ENCODE measurements around the gene CBFB. TPM values are rescaled to one million over a fixed set of nuclear protein-coding genes. Genes with fewer than 3 reads are reported as not detected.

CBFB gene
- total RNA-seq = 46.9 TPM
- long read RNA-seq, transcript CBFB-202 (6 exons, 2,971 nt) = minor isoform, 43 of 148 reads
- long read RNA-seq, transcript CBFB-201 (6 exons, 3,136 nt) = major isoform, 64 of 148 reads
- long read RNA-seq, partial matches to known transcripts = 9 of 148 reads
- long read RNA-seq, other reads (novel, unspliced or antisense) = 29 of 148 reads

GRCh38 chr16:67028696-67029253 is at the start of gene CBFB:
Gene CBFB, plus strand, starts transcription at chr16:67029149. Its CDS starts 259 bp downstream, at chr16:67029408.
- Histone ChIP-seq H3K36me3 (peaks cover 21% of the 10 kb centered on the region), H3K27ac (peak within 1 kb of the TSS; percentile 99), H3K4me1 (peaks cover 34% of the 10 kb centered on the region), H3K9me3 (no peaks in the 10 kb centered on the region), H3K27me3 (ENCODE audit: low read depth) (no peaks in the 10 kb centered on the region), H3K4me3 (peak within 1 kb of the TSS; percentile 96)
- ATAC-seq (peak; percentile 95 to 97), DNase-seq (peak; percentile 95)
- intact Hi-C loops (cut with DNase I) = no loop called here
- TF ChIP-seq, protein P1, sequence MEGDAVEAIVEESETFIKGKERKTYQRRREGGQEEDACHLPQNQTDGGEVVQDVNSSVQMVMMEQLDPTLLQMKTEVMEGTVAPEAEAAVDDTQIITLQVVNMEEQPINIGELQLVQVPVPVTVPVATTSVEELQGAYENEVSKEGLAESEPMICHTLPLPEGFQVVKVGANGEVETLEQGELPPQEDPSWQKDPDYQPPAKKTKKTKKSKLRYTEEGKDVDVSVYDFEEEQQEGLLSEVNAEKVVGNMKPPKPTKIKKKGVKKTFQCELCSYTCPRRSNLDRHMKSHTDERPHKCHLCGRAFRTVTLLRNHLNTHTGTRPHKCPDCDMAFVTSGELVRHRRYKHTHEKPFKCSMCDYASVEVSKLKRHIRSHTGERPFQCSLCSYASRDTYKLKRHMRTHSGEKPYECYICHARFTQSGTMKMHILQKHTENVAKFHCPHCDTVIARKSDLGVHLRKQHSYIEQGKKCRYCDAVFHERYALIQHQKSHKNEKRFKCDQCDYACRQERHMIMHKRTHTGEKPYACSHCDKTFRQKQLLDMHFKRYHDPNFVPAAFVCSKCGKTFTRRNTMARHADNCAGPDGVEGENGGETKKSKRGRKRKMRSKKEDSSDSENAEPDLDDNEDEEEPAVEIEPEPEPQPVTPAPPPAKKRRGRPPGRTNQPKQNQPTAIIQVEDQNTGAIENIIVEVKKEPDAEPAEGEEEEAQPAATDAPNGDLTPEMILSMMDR (IDR thresholded peaks at IDR 0.05) = no peak

GRCh38 chr16:66983033-66983432 is 45.9 kb upstream of the CBFB start:
- Histone ChIP-seq H3K27ac (no peak overlapping the region), H3K4me1 (peaks cover 8% of the 10 kb centered on the region), H3K27me3 (ENCODE audit: low read depth) (no peaks in the 10 kb centered on the region), H3K4me3 (no peak overlapping the region), H3K9me3 (no peaks in the 10 kb centered on the region), H3K36me3 (no peaks in the 10 kb centered on the region)
- ATAC-seq (no peak), DNase-seq (no peak)
- intact Hi-C loops (cut with DNase I) = no loop called here
- TF ChIP-seq, protein P1 (IDR thresholded peaks at IDR 0.05) = no peak

DNA sequence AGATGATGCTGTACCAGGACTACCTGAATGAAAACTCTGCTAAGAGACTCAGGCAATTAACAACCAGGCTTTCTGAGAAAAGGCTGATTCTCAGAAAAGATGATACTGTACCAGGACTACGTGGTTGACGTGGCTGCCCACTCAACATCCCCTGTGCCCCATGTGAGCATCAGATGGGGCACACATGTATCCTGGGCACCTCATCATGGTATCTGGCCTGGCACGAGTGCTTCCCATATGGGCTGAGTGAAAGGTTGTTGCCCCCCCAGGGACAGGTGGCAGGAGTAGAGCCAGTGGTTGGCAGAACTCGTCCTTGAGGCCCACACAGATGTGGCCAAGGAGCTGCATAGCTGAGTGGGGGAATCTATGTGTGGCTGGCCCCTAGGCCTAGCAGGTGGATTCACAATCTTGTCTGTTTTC is 44.0 kb upstream of the CBFB start:
- ATAC-seq = peak in 1 of 2 donors; percentile 24
- H3K27ac ChIP-seq = no peak overlapping the region
- intact Hi-C loops (cut with DNase I) = no loop called here
- no peaks in the 10 kb centered on the region for H3K4me1 ChIP-seq
- no peaks in the 10 kb centered on the region for H3K36me3 ChIP-seq
- H3K27me3 ChIP-seq (ENCODE audit: low read depth) = no peaks in the 10 kb centered on the region
- DNase-seq = no peak
- H3K9me3 ChIP-seq = no peaks in the 10 kb centered on the region
- TF ChIP-seq, protein P1 (IDR thresholded peaks at IDR 0.05) = no peak
- H3K4me3 ChIP-seq = no peak overlapping the region

DNA sequence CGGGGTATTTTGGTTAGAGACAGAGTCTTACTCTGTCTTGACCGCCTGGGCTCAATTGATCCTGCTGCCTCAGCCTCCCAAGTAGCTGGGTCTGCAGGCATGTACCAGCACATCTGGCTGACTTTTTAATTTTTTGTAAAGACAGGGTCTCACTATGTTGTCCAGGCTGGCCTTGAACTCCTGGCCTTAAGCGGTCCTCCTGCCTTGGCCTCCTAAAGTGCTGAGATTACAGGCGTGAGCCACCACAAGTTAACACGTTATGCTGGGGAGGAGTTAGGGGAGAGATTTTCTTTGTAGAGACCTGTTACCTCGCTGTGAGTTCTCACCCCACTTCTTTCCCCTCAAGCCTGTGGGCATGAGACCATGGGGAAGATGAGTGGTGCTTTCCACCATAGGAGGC is 42.4 kb upstream of the CBFB start:
- Histone ChIP-seq H3K4me1 (no peaks in the 10 kb centered on the region), H3K36me3 (no peaks in the 10 kb centered on the region), H3K9me3 (no peaks in the 10 kb centered on the region), H3K27ac (no peak overlapping the region), H3K4me3 (no peak overlapping the region), H3K27me3 (ENCODE audit: low read depth) (no peaks in the 10 kb centered on the region)
- TF ChIP-seq, protein P1 (IDR thresholded peaks at IDR 0.05) = no peak
- ATAC-seq (no peak), DNase-seq (no peak)
- intact Hi-C loops (cut with DNase I) = no loop called here

GRCh38 chr16:66988197-66988788 is 40.7 kb upstream of the CBFB start, which contains the start of gene CES4A:
Gene CES4A, plus strand, starts transcription at chr16:66988589. Its CDS starts 184 bp downstream, at chr16:66988773.
- DNase-seq (no peak), ATAC-seq (peak; percentile 24 to 48)

More at GRCh38 chr16:66988197-66988788, 40.7 kb upstream of the CBFB start, which contains the start of gene CES4A:
- Histone ChIP-seq H3K36me3 (no peaks in the 10 kb centered on the region), H3K4me3 (no peak within 1 kb of the TSS), H3K27ac (no peak within 1 kb of the TSS), H3K9me3 (no peaks in the 10 kb centered on the region), H3K27me3 (ENCODE audit: low read depth) (no peaks in the 10 kb centered on the region), H3K4me1 (no peaks in the 10 kb centered on the region)
- TF ChIP-seq, protein P1 (IDR thresholded peaks at IDR 0.05) = no peak
- intact Hi-C loops (cut with DNase I) = no loop called here
